Panc1 (cell line): Measurements from ENCODE around the gene SLC27A3. TPM values are rescaled to one million over a fixed set of nuclear protein-coding genes. Genes with fewer than 3 reads are reported as not detected.
"Not testable (repeated sequence)": the region's sequence is repeated elsewhere in the genome, so short reads cannot be mapped to it uniquely, and the experiment has no call there.

ENCODE experiments used
- ATAC-seq: fragments of 200-7000 bp; cut with Tn5 transposase; 2 replicates; pipeline ENCODE4 v1.9.1; 2020; ENCODE audit warnings: mild to moderate bottlenecking, moderate library complexity
- BruUV-seq: library from RNA; stranded (reverse); fragments of 400-500 nt; replicated peaks from 2 replicates; lab custom pipeline; 2021; lab: Mats Ljungman, UMichigan
- CTCF ChIA-PET: fragments of 300-600 bp; sonication (Branson Sonifier 250); formaldehyde crosslinking; loops from one replicate; lab custom pipeline; 2022; ENCODE audit warnings: antibody characterized with exemption; lab: Charles Lee
- POLR2A ChIA-PET: fragments of 300-600 bp; sonication (Branson Sonifier 250); formaldehyde crosslinking; loops from one replicate; lab custom pipeline; 2022; ENCODE audit warnings: antibody characterized with exemption; lab: Charles Lee
- DNase-seq: peaks from one replicate; pipeline ENCODE4 v3.0.0-alpha.2; 2010; ENCODE audit warnings: low read depth, low spot score
- H3K27ac ChIP-seq: 2 replicates; pipeline ENCODE4 v1.5.1; 2011; ENCODE audit warnings: mild to moderate bottlenecking, low read length, inconsistent platforms
- H3K27me3 ChIP-seq: fragments of 200-500 bp; sonication (Bioruptor generic); 2 replicates; pipeline ENCODE4 v1.6.0; 2014; ENCODE audit warnings: low read length, inconsistent platforms; ENCODE audit not compliant: control insufficient read depth, insufficient read depth
- H3K36me3 ChIP-seq: fragments of 200-500 bp; sonication (Bioruptor generic); 2 replicates; pipeline ENCODE4 v1.5.1; 2014; ENCODE audit warnings: inconsistent platforms, mild to moderate bottlenecking, low read length, moderate library complexity; ENCODE audit not compliant: control insufficient read depth, insufficient read depth
- H3K4me1 ChIP-seq: 2 replicates; pipeline ENCODE4 v1.5.1; 2011; ENCODE audit warnings: inconsistent platforms, mild to moderate bottlenecking, low read length, moderate library complexity; ENCODE audit not compliant: control insufficient read depth, insufficient read depth
- H3K4me3 ChIP-seq, 2 experiments: 2 replicates each; pipeline ENCODE4 v1.5.1; 2011 to 2012; ENCODE audit warnings: low read depth in 2 of 2, low read length in 2 of 2, mild to moderate bottlenecking in 2 of 2, inconsistent platforms in 1 of 2, moderate library complexity in 1 of 2
- H3K9me3 ChIP-seq: fragments of 200-500 bp; sonication (Bioruptor generic); 2 replicates; pipeline ENCODE4 v1.5.1; 2014; ENCODE audit warnings: low read depth, mild to moderate bottlenecking, inconsistent platforms, low read length, moderate library complexity; ENCODE audit not compliant: control insufficient read depth, insufficient read depth
- CTCF ChIP-seq: fragments of 450-650 bp; IDR thresholded peaks from 2 replicates; pipeline ENCODE4 v1.5.1; 2017; ENCODE audit warnings: mild to moderate bottlenecking
- POLR2AphosphoS5 ChIP-seq: IDR thresholded peaks from 2 replicates; pipeline ENCODE4 v1.6.1; 2012; ENCODE audit warnings: mild to moderate bottlenecking, low read depth, low read length, moderate library complexity
- REST ChIP-seq, 2 experiments: IDR thresholded peaks; 2 replicates each; pipeline ENCODE4 v1.6.1; 2011 to 2012; ENCODE audit warnings: low read depth in 2 of 2, control low read depth in 1 of 2, low read length in 1 of 2, mild to moderate bottlenecking in 1 of 2, moderate library complexity in 1 of 2; ENCODE audit not compliant: insufficient read depth in 1 of 2
- SIN3A ChIP-seq: IDR thresholded peaks from 2 replicates; pipeline ENCODE4 v1.6.1; 2012; ENCODE audit warnings: low read depth, mild to moderate bottlenecking, low read length, moderate library complexity, borderline replicate concordance; ENCODE audit not compliant: insufficient read depth
- TCF7L2 ChIP-seq: IDR thresholded peaks from 2 replicates; pipeline ENCODE4 v1.6.1; 2011; ENCODE audit warnings: mild to moderate bottlenecking, low read depth, low read length, inconsistent platforms
- in situ Hi-C: cut with HindIII; loops from 2 replicates; pipeline ENCODE4 v1.10.0; 2016; ENCODE audit warnings: low sequenced_read_pairs, low pct_unique_long_range_greater_than_20kb
- intact Hi-C: fragments of 100-400 bp; cut with micrococcal nuclease; formaldehyde crosslinking; loops from one replicate; pipeline ENCODE4 v1.10.0; 2022; ENCODE audit not compliant: unreplicated experiment
- total RNA-seq: library from RNA; stranded (reverse); gene quantifications from one replicate; pipeline ENCODE4 v1.2.1, GENCODE V29; 2021; ENCODE audit not compliant: unreplicated experiment

Gene SLC27A3
- total RNA-seq, 1 experiment from 2014 or later = 8.0 TPM

GRCh38 chr1:153780551-153780950 lies 5.3 kb downstream of the SLC27A3 start:
- in situ Hi-C loops = no loop called here
- POLR2A ChIA-PET = interaction anchor here (0.6 kb wide), 1 partner anchor 1552 kb away, joined by 4 read pairs; no protein-coding TSS in a partner anchor

GRCh38 chr1:153782648-153783047 lies 7.4 kb downstream of the SLC27A3 start:
- BruUV-seq, CTCF ChIA-PET, H3K9me3 ChIP-seq, H3K36me3 ChIP-seq, in situ Hi-C loops, H3K27me3 ChIP-seq, H3K4me1 ChIP-seq, intact Hi-C loops, ATAC-seq, DNase-seq: not testable (repeated sequence)
- H3K27ac ChIP-seq = peak overlapping the region; percentile 80
- H3K4me3 ChIP-seq = peak overlapping the region; percentile 75
- POLR2A ChIA-PET = interaction anchor here (0.6 kb wide), 1 partner anchor 143 kb away, joined by 4 read pairs; no protein-coding TSS in a partner anchor

More at GRCh38 chr1:153780551-153780950, 5.3 kb downstream of the SLC27A3 start:
- no peaks in the 10 kb centered on the region for H3K9me3 ChIP-seq
- H3K36me3 ChIP-seq = peaks cover 3% of the 10 kb centered on the region; the same call in 1 of the 2 replicates
- no TSS peak for BruUV-seq
- intact Hi-C loops = no loop called here
- TF ChIP-seq REST (IDR thresholded peaks at IDR 0.05; ENCODE audit: insufficient read depth in 1 of 2, low read depth in 2 of 2, low read length in 1 of 2) (no peak), POLR2AphosphoS5 (no peak), CTCF (no peak), SIN3A (no peak), TCF7L2 (no peak)
- H3K27me3 ChIP-seq = no peaks in the 10 kb centered on the region
- ATAC-seq = no peak
- H3K27ac ChIP-seq = no peak overlapping the region
- CTCF ChIA-PET = no interaction called here
- peaks cover 9% of the 10 kb centered on the region for H3K4me1 ChIP-seq
- no peak for DNase-seq
- H3K4me3 ChIP-seq = no peak overlapping the region
